Activated T-helper 1 cell treated with Interleukin-2 at 50 U/mL for 16 hours (primary cell): ENCODE data around the gene SIDT1.
A peak's percentile ranks its signal among the peaks of the same experiment; 100 is the strongest.

Source experiments
- DNase-seq: peaks from one replicate; pipeline ENCODE4 v3.0.0-alpha.2; 2020; ENCODE audit warnings: low read depth

Gene SIDT1

DNA sequence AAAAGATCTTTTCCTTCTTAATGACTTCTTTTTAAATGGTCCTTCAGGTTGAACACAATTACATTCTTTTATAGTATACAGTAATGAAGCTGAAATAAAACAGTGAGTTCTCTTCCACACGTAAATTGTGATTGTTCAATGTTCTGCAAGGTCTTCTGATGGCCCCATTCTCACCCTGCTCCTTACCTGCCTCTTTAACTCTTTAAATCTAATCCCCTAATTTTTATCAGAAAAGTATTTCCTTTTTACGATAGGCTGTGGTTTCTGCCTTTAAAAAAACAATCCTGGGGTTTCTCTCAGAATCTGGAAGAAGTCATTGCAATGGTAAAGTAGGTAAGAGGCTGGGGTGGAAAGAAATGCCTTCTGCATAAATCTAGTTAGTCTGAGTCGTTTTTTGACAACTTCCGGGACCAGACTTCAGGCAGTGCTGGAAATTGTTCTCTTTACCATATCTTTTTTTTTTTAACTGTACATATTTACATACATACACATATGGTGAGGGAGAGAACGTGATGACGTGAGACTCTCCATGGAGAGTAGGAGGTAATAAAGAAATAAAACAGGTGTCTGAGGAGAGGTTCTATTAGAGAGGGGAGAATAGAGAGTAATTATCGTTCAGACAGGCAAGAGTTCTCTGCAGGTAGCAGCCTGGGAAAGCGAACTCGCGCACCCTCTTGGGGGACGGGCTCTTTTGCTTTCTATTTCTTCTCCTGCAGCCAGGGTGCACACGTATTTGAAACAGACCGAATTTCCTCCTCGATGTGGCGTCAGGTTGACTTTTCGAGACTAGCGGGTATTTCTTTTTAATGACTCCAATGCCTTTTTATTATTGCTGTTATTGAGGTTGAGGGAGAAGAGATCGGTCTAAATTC lies at the start of gene SIDT1:
Gene SIDT1 (plus strand): TSS at position 730 of the 872 bp plus-strand sequence. CDS start 467 bp downstream, outside the sequence.
- DNase-seq: peak; percentile 55

DNA sequence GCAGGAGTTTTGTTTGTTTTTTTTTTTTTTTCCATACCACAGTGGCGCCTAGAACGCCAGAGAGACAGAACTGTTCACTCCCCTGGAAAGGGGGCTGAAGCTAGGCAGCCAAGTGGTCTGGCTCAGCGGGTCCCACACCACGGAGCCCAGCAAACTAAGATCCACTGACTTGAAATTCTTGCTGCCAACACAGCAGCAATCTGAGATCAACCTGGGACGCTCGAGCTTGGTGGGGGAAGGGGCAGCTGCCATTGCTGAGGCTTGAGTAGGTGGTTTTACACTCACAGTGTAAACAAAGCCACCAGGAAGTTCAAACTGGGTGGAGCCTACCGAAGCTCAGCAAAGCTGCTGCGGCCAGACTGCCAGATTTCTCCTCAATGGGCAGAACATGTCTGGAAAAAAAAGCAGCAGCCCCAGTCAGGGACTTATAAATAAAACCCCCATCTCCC lies 47.2 kb upstream of the SIDT1 start:
- no peak for DNase-seq

DNA sequence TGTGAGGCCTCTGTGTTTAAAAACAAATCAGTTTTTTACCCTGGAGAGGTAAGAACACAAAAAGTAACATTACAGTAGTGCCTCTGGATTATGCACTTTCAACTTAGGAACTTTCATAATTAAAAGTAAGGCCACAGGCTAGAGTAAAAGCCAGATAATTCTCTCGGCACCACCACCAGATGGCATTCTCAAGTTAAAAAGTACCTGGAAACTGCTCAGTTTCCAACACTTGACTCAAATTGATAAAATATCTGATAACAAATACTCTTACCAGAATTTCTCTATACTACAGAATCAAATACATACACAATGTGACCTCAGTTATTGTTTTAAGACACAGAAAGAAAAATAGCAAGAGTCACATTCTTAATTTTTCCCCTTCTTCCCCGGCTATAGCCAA lies 37.3 kb upstream of the SIDT1 start:
- no peak for DNase-seq

DNA sequence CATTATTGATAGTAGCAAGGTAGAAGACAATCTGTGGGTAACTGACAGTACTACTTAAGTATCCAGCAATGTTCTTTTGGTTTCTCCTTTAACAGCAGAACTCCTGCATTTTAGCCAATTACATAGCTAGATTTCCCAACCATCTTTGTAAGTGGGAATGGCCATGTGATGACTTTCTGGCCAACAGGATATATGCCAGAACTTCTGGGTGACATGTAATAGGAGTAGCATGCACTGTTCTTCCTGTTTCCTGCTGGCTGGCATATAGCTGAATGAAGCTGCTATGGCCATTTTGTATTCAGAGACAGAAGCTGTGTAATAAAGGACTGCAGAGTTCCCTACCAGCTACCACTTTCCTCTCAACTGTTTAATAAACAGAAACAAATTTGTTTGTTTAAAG lies 35.4 kb upstream of the SIDT1 start:
- DNase-seq: no peak

DNA sequence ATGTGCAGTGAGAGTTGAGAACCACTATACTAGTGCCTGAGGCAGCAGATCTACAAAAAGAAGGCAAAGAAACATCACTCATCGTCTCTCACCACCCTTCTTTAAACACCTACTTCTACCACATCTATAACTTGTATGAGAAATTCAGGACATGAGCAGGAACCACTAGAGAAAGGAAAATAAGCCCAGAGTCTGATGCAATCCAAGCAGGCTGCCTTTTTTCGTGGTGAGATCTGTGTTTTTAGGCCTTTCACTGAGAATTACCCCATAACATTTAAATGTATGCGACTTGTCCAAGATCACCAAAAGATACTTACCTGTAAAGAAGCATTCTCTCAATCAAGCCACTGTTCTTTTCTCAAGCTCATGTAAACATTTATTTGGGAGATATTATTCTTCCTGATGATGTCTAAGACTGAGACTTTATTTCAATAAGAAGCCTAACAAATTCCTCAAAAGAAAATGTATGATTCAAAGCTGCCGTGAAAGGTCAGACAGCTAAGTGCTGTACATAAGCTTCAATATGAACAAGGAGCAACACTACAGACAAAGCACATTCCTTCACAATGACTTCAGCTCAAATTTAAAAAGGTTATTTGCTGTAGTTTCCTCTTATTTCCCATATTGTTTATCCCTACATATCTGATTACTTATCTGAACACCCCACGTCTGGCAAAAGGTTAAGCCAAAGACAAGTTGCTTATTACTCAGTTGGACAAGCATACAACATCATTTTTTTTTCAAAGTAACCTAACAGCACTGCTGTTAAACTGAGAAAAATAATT lies 33.9 kb upstream of the SIDT1 start:
- DNase-seq: no peak

DNA sequence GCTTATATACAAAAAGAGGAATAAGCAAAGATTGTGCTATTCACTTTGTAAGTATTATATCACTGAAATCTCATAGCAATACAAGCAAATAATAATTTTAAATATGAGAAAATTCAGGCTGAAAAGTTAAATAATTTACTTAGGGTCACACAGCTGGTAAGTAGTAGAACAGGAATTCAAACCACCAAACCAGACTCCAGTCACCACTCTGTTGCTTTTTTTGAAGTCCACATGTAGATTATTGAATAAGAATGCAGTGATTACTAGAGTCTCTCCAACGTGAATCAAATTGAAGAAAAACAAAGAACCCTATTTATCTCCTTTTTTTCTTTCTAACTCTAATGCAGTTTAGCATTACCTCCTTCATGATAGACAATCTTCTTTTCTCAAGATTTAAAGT lies 33.3 kb upstream of the SIDT1 start:
- no peak for DNase-seq

DNA sequence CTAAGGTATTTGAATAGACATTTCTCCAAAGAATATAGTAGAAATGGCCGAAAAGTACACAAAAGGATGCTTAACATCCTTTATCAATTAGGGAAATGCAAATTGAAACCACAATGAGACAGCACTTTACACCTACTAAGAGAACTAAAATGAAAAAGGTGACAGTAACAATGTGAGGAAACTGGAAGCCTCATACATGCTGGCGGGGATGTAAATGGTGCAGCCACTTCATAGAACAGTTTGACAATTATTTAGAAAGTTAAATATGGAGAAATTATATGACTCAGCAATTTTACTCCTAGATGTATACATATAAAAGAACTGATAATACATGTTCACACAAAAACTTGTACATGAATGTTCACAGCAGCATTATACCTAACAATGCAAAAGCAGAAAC lies 30.8 kb upstream of the SIDT1 start:
- no peak for DNase-seq

DNA sequence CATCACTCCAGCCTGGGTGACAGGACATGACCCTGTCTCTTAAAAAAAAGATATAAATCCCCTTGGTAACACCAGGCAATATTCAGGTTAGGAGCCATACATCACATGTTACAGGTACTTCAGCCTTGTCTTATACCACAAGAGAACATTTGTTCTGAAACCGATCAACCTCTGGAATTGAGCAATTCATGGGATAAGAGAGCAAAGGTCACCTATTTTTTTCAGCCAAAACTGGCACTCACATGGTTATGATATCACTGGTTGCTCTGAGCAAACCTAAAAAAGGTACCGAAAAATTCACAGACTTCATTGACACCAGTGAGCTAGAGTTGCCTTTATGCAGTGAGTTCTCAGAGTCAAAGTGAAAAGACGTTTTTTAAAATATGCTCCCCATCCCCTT lies 26.5 kb upstream of the SIDT1 start:
- DNase-seq: no peak

DNA sequence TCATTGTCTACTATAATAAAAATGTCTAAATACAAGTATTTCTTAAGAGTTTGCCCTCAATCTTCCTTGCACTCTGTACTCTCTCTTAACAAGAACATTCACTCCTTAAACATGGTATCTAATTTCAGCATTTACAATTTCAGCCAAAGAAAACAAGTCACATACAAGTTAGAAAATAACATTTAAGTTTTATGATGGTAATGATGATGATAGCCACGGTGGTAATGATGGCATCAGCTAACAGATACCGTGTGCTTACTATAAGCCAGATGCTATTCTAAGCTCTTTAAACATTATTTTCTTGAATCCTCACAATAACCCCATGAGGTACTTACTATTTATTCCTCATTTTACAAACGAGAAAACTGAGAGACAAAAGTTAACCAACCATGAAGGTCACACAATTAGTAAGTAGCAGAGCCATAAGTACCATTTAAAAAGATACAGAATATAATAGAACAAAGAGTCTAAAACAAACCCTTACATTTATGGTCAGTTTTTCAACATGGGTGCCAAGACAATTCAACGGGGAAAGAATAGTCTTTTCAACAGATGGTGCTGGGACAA lies 24.8 kb upstream of the SIDT1 start:
- DNase-seq: no peak

DNA sequence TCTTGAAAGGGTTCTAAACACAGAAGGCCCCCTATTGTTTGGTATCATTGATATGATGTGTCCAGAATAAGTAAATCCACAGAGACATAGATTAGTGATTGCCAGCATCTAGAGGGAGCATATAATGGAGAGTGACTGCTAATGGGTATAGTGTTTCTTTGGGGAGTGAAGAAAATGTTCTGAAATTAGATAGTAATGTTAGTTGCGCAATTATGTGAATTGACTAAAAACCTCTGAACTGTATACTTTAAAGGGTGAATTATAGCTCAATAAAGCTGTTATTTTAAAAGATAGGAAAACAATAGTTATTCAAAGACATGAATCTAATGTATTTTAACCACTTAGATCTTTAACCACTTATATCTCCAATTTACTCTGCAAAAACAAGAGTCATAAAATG lies 23.4 kb upstream of the SIDT1 start:
- no peak for DNase-seq

DNA sequence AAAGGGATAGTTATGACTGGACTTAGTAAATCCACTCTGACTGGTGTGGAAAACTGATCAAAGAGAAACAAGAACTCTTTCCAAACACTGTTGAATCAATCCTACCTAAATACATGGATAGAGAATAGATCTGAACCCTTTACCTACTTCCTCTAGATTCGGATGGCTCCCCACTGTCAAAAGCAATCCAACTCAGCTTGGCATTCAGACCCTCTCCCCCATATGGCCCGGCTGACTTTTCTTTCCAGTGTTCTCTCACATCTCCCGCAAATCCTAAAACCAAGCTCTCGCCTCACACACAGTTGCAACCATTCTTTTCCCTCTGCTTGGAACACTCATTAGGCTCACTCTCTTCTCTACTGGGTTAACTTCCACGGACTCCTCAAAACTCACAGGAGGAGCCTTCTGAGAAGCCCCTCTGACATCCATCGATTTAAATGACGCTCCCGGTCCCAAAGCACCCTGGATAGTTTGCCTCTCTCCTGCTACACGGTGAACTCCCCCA lies 18.0 kb upstream of the SIDT1 start:
- DNase-seq: no peak

DNA sequence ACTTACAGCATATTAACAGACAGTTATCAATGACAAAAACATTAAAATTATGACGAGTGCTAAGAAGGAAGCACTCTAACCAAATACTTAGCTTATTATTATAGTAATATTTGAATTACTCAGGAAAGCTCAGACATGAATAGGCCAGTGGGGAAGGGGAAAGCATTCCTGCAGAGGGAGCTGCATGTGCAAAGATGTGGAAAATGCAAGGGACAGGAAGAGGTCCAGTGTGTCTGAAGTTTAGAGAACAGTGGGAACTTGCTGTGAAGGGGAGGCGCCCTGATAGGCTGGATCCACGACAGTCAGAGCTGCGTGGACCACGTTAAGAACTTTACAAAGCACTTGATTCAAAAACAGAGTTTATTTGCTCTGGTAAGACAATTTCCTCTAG lies 16.2 kb upstream of the SIDT1 start:
- no peak for DNase-seq

DNA sequence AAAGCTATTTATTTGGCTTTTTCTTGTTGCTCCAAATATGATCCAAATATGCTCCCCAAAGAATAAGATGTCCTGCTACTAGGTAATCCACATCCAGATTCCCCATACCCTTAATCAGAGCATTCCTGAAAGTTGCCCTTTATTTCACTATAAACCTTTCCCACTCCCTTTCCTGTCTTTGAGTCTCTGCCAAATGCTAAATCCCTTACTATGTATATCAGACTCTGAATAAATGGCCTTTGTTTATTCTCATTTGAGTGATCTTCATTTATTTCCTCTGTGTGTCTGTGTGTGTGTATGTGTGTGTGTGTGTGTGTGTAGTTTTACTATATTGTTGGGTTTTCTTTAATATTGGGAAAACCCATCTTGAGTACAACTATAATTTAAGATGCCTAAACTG lies 10.4 kb upstream of the SIDT1 start:
- DNase-seq: no peak

DNA sequence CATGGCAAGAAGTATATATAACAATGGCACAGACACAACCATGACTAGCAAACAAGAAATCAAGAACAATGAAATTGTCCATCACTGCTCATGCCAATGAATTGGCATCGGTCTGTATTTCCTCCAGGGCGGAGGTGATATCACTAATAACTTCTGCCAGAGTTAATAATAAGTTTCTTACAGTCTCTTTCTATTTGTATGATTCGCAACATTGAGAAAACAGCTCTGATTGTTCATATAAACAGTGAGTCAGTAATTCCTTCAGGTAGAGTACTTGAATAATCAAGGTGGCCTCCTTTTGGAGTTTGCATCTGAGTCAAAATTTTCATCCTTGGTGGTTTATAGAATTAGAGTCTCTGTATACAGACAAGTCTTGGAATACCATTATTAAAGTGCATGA lies 9.1 kb upstream of the SIDT1 start:
- DNase-seq: no peak

DNA sequence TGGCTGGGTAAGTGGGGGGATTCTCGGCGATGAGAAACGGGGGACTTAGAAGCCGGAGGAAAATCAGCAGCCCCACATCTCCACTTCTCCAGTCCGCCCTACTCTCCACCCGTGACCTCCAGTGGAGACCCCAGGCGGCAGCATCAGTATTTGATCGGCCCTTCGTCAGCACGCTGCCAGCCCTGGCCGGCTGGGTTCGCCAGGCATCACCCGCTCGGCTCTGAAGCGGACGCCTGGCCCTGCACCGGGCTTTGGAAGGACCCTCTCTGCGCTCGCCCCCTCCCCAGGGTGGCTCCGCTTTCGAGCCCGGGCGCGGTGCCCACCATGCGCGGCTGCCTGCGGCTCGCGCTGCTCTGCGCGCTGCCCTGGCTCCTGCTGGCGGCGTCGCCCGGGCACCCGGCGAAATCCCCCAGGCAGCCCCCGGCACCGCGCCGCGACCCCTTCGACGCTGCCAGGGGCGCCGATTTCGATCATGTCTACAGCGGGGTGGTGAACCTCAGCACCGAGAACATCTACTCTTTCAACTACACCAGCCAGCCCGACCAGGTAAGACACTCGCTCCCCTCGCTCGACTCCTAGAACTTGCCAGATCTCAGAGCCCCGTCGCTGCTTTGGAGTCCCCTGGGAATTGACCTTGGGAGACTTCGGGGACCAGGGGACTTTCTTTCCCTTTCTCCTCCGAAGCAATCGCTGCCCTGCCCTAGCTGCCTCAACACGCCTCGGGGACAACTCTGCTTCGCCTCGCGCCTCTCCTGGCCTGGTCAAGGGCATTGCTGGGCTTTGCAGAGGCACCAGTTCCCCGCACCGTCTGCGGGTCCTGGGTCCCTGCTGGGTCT lies 561 bp downstream of the SIDT1 start:
- DNase-seq: peak; percentile 32

DNA sequence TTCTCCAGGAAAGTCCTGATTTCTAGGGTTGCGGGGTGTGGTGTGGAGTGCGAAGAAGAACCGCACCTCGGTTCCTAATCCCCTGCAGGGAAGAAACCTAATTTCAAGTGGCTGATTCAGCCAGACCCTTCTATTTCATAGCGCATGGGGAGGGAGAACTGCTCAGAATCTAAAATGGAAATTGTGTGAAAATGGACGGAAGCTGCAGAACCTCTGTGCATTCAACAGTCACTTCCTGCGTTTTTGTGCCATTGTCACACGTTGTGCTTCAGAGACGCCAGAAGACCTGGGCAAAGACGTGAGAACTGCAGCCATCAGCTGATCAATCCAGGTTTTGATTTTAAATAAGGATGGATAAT lies 1.2 kb downstream of the SIDT1 start:
- DNase-seq: peak; percentile 14

DNA sequence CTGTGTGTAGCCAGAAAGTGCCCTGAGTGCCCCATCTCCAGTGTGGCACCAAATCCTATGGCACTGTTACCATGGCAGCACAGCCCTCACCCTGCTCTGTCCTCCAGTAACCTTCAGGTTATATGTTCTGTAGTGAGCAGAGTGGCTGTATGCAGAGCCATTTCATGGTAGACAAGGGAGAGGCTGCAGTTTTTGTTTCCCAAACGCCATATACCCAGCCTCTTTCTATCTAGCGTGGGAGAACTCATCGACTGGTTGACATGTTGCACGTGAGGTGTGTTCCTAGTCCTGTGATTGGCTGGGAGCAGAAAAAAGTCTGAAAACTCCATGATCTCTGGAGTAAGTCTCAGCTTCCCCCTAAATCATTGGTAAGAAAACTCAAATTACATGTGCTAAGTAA lies 2.0 kb downstream of the SIDT1 start:
- no peak for DNase-seq

DNA sequence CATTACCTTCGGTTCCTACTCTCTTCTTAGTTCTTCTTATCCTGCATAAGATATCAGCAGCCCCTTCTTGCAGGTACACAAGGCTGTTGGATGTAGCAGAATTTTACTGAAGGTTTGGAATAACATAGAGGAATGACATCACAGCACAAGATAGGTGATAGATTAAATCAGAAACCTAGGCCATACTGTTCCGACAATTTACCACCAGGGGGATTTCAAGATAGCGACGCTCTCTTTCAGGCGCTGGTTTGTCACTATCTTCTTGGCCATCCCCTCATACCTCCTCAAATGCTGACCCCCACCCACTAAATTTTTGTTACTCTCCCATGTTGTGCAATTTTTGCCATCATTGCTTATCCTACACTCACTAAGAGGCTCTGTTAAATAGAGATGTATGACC lies 3.5 kb downstream of the SIDT1 start:
- DNase-seq: no peak

DNA sequence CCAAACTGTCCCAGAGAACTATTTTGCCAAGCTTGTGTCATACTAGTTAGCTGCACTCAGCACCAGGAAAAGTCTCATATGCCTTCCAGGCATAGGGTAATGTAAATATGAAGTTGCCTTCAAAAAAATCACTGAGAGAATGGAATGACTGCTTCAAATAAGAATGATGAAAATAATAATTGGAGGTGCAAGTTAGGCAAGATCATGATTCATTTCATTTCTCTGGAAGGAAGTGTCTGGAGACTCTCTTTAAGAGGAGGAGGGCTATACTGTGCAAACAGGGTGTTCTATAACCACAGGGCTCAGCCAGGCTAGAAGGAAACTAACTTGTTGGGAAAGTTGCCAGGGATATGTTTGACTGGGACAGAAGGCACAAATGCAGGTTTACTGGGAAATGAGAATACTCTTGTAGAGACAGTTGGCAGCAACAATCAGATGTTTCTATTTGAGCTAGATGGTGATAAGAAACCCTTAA lies 4.3 kb downstream of the SIDT1 start:
- no peak for DNase-seq

DNA sequence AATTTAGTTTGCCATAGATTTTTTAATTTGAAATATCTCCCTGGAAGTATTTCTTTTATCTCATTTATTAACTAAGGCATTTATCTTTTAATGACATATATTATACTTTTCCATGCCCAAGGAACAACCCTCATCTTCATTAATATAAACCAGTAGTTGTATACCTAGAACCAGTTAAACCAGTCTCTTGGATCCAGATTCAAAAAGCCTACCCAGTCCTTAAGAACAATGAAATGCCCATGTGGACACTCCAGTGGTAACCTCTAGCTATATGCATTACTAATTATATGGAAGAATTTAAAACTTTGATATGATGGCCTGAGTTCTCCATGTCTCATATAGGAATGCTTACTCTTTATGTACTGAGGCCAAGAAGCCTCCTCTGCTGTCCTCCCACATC lies 4.8 kb downstream of the SIDT1 start:
- DNase-seq: no peak

DNA sequence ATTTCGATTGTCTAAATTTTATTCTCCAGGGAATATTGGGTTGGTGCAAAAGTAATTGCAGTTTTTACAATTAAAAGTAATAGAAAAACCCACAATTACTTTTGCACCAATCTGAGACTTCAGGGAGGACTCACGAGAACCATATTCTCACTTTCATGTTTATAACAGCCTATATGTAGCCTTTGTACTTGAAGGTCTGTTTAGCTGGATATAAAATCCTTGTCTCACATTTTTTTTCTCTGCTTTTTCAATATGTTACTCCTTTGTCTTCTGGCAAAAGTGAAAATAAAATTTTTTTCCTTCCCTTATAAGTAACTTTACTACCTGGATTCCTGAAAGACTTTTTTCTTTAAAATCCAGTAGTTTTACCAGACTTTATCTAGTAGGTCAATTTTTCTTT lies 9.2 kb downstream of the SIDT1 start:
- no peak for DNase-seq

DNA sequence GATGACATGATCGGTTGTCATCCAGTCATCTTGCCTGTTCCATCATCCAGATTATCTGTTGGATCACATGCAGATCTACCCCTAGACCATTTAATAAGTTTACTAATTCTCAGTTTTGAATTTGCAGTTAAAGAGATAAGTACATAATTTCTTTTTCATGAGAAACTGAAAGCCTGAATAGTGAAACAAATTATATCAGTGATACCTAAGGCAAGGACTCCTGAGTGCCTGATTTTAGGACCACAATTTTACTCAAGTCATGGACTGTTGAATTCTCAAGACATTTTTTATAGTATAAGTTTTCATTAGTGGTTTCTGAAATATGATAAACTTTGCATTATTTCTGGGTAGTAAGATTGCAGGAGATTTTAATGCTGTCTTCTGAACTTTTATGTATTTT lies 13.2 kb downstream of the SIDT1 start:
- no peak for DNase-seq
